ENCODE results near the gene PTOV1. TPM values are rescaled to one million over a fixed set of nuclear protein-coding genes. Genes with fewer than 3 reads are reported as not detected.

Gene PTOV1
- total RNA-seq, 1 experiment from 2014 or later, result 114 TPM

DNA sequence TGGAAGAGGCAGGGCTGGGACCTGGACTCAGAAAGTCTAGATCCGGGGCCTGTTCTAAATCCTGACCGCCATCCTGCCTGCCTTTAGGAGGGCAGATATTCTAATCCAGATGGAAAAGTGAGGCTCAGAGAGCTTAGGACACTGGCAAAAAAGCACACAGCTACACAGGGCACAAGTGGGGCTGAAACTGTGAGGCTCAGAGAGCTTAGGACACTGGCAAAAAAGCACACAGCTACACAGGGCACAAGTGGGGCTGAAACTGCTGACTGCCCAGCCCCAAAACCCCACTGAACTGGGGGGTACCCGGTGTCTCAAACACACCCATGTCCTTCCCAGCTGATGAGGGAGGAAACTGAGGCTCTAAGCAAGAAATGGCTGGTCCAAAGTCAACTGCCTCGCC lies 24.2 kb downstream of the PTOV1 start:
- POLR2A ChIA-PET, result interaction anchor here (0.6 kb wide), 1 partner anchor 32 kb away, joined by 6 read pairs; no protein-coding TSS in a partner anchor
- CTCF ChIA-PET, result no interaction called here
- in situ Hi-C loops (cut with HindIII; ENCODE audit: low pct_unique_long_range_greater_than_20kb, low sequenced_read_pairs), result no loop called here

DNA sequence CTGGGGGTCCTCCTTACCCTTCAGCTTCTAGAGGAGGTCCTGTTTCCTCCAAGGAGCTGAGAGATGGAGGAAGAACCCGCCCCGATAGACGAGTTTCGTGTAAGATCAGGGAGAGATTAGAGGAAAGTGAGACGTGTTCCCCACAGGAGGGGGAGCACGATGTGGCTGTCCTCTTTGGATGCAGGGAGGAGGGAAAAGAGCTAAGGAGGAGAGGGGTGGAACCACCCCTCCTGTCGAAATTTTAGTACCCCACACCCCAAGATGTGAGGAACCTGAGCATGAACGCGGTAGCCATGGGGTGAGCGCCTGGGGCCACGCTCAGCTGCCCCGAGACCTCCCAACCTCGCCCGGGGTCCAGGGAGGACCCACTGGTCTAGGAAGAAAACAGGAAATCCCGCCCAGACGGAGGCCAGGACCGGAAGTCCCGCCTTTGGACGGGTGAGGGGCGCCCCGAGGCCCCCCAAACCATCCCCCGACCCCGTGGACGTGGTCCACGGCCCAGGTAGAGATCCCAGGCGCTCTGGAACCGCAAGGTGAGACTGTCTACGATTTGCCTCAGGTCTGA lies 25.0 kb downstream of the PTOV1 start:
- ChIA-PET POLR2A (interaction anchor here (0.7 kb wide), 1 partner anchor 22 kb away, joined by 4 read pairs; no protein-coding TSS in a partner anchor), CTCF (no interaction called here)
- H3K4me3 ChIP-seq (ENCODE audit: low read depth in 2 of 2, low read length in 2 of 2), result peak overlapping the region; percentile 89 to 93
- in situ Hi-C loops (cut with HindIII; ENCODE audit: low pct_unique_long_range_greater_than_20kb, low sequenced_read_pairs), result no loop called here
- no TSS peak for BruUV-seq (replicated peaks)
- peak overlapping the region; percentile 98 for H3K27ac ChIP-seq (ENCODE audit: low read length)
- peaks cover 21% of the 10 kb centered on the region for H3K4me1 ChIP-seq (ENCODE audit: control insufficient read depth, insufficient read depth, low read length)
- no peaks in the 10 kb centered on the region for H3K9me3 ChIP-seq (ENCODE audit: control insufficient read depth, insufficient read depth, low read depth, low read length)
- no peaks in the 10 kb centered on the region for H3K27me3 ChIP-seq (ENCODE audit: control insufficient read depth, insufficient read depth, low read length)
- TF ChIP-seq, protein P1, sequence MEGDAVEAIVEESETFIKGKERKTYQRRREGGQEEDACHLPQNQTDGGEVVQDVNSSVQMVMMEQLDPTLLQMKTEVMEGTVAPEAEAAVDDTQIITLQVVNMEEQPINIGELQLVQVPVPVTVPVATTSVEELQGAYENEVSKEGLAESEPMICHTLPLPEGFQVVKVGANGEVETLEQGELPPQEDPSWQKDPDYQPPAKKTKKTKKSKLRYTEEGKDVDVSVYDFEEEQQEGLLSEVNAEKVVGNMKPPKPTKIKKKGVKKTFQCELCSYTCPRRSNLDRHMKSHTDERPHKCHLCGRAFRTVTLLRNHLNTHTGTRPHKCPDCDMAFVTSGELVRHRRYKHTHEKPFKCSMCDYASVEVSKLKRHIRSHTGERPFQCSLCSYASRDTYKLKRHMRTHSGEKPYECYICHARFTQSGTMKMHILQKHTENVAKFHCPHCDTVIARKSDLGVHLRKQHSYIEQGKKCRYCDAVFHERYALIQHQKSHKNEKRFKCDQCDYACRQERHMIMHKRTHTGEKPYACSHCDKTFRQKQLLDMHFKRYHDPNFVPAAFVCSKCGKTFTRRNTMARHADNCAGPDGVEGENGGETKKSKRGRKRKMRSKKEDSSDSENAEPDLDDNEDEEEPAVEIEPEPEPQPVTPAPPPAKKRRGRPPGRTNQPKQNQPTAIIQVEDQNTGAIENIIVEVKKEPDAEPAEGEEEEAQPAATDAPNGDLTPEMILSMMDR (IDR thresholded peaks at IDR 0.05), result no peak
- DNase-seq (ENCODE audit: low read depth, low spot score), result no peak
- intact Hi-C loops (cut with micrococcal nuclease; ENCODE audit: unreplicated experiment), result no loop called here
- H3K36me3 ChIP-seq (ENCODE audit: control insufficient read depth, insufficient read depth, low read length), result peaks cover 5% of the 10 kb centered on the region; the same call in 1 of the 2 replicates
- peak; percentile 34; the same call in 1 of the 2 replicates for ATAC-seq

More for the DNA sequence above, 24.2 kb downstream of the PTOV1 start:
- peak overlapping the region; percentile 98 for H3K27ac ChIP-seq (ENCODE audit: low read length)
- TF ChIP-seq, protein P1 (IDR thresholded peaks at IDR 0.05), result no peak
- no peak for TF ChIP-seq SIN3A (IDR thresholded peaks at IDR 0.05; ENCODE audit: borderline replicate concordance, insufficient read depth, low read depth, low read length)
- TF ChIP-seq TCF7L2 (IDR thresholded peaks at IDR 0.05; ENCODE audit: low read depth, low read length), result no peak
- no peak for TF ChIP-seq POLR2AphosphoS5 (IDR thresholded peaks at IDR 0.05; ENCODE audit: low read depth, low read length)
- TF ChIP-seq, protein P2, sequence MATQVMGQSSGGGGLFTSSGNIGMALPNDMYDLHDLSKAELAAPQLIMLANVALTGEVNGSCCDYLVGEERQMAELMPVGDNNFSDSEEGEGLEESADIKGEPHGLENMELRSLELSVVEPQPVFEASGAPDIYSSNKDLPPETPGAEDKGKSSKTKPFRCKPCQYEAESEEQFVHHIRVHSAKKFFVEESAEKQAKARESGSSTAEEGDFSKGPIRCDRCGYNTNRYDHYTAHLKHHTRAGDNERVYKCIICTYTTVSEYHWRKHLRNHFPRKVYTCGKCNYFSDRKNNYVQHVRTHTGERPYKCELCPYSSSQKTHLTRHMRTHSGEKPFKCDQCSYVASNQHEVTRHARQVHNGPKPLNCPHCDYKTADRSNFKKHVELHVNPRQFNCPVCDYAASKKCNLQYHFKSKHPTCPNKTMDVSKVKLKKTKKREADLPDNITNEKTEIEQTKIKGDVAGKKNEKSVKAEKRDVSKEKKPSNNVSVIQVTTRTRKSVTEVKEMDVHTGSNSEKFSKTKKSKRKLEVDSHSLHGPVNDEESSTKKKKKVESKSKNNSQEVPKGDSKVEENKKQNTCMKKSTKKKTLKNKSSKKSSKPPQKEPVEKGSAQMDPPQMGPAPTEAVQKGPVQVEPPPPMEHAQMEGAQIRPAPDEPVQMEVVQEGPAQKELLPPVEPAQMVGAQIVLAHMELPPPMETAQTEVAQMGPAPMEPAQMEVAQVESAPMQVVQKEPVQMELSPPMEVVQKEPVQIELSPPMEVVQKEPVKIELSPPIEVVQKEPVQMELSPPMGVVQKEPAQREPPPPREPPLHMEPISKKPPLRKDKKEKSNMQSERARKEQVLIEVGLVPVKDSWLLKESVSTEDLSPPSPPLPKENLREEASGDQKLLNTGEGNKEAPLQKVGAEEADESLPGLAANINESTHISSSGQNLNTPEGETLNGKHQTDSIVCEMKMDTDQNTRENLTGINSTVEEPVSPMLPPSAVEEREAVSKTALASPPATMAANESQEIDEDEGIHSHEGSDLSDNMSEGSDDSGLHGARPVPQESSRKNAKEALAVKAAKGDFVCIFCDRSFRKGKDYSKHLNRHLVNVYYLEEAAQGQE (IDR thresholded peaks at IDR 0.05; ENCODE audit: insufficient read depth in 1 of 2, low read depth in 2 of 2, low read length in 1 of 2), result no peak
- no peaks in the 10 kb centered on the region for H3K27me3 ChIP-seq (ENCODE audit: control insufficient read depth, insufficient read depth, low read length)
- DNase-seq (ENCODE audit: low read depth, low spot score) (no peak), ATAC-seq (no peak)
- peaks cover 5% of the 10 kb centered on the region; the same call in 1 of the 2 replicates for H3K36me3 ChIP-seq (ENCODE audit: control insufficient read depth, insufficient read depth, low read length)
- H3K4me3 ChIP-seq (ENCODE audit: low read depth in 2 of 2, low read length in 2 of 2), result peak overlapping the region; percentile 89 to 93
- no peaks in the 10 kb centered on the region for H3K9me3 ChIP-seq (ENCODE audit: control insufficient read depth, insufficient read depth, low read depth, low read length)
- peaks cover 27% of the 10 kb centered on the region for H3K4me1 ChIP-seq (ENCODE audit: control insufficient read depth, insufficient read depth, low read length)
- intact Hi-C loops (cut with micrococcal nuclease; ENCODE audit: unreplicated experiment), result no loop called here
- no TSS peak for BruUV-seq (replicated peaks)
